C4-2B (cell line): ENCODE results near the gene HECW1.

Experiments used
- CTCF ChIP-seq: fragments of 450-650 bp; conservative IDR thresholded peaks from 2 replicates; pipeline ENCODE4 v1.5.1; 2017; ENCODE audit warnings: mild to moderate bottlenecking
- ZFX ChIP-seq: fragments of 450-650 bp; IDR thresholded peaks from 2 replicates; pipeline ENCODE4 v1.6.1; 2017

GRCh38 chr7:43560742-43561330, 448.4 kb downstream of the HECW1 start:
- TF ChIP-seq CTCF = no peak
- no peak for TF ChIP-seq ZFX
